Testis (tissue), 2 donors: Measurements from ENCODE around the gene H3-3A.

Source experiments
- CTCF ChIP-seq, 3 experiments: fragments of 450-650 bp in 2 of 3; fragments of 200-600 bp in 1 of 3; sonication (generic) in 1 of 3; IDR thresholded peaks; one replicate each; pipeline ENCODE4 v1.5.1; 2016 to 2019; ENCODE audit warnings: antibody characterized with exemption in 3 of 3, mild to moderate bottlenecking in 2 of 3, moderate library complexity in 1 of 3
- POLR2A ChIP-seq: fragments of 450-650 bp; IDR thresholded peaks from one replicate; pipeline ENCODE4 v1.6.1; 2017; ENCODE audit warnings: antibody characterized with exemption, mild to moderate bottlenecking, moderate library complexity

- TF ChIP-seq CTCF (IDR thresholded peaks at IDR 0.05) (no peak), POLR2A (no peak)
Measured at GRCh38 chr1:226120398-226120797, 57.9 kb downstream of the H3-3A start.
